ENCODE results near the gene TLE5. TPM values are rescaled to one million over a fixed set of nuclear protein-coding genes. Genes with fewer than 3 reads are reported as not detected.

Gene TLE5
- total and polyA plus RNA-seq, 10 of the 15 experiments (the other 5 are each of a cell fraction or from before 2014, with no cell fraction given): 2.5 to 373 (median 154) TPM

DNA sequence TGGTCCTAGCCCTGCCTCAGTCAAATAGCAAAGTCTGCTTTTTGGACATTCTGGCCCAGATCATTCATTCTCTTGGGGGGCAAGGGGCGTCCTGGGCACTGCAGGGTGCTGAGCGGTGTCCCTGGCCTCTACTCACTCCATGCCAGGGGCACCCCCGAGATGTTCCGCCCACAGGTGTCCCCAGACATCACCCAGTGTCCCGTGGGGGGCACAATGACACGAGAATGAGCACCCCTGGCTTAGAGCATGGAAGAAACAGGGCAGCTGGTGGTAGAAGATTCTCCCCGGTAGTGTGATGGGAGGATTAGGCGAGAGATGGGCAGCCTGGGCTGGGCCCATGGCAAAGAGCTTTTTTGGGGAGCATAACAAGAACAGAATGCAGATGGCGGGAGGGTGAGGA lies 5.3 kb upstream of the TLE5 start:
- H3K9ac ChIP-seq (ENCODE audit: control insufficient read depth, insufficient read depth, low read length): no peak overlapping the region
- ChIA-PET POLR2A (interaction anchor here (0.6 kb wide), 1 partner anchor 175 kb away, joined by 5 read pairs; no protein-coding TSS in a partner anchor), RAD21 (ENCODE audit: unreplicated experiment) (interaction anchor here (1.1 kb wide), 1 partner anchor 117 kb away, joined by 3 read pairs; no protein-coding TSS in a partner anchor), CTCF (interaction anchor here (1.1 to 1.8 kb wide), 3 partner anchors 9 to 117 kb away, joined by 3 to 7 read pairs (median 5); no protein-coding TSS in a partner anchor), SMC1A (ENCODE audit: uncharacterized antibody, unreplicated experiment) (no interaction called here)
- BruUV-seq (replicated peaks): no TSS peak
- no peak overlapping the region for H3K4me2 ChIP-seq (ENCODE audit: control insufficient read depth, insufficient read depth)
- peaks cover 27% of the 10 kb centered on the region for H3K4me1 ChIP-seq (ENCODE audit: control insufficient read depth, insufficient read depth, low read length)
- H3K27me3 ChIP-seq (replicated peaks in 1 of 2; ENCODE audit: control insufficient read depth in 2 of 2, insufficient read depth in 2 of 2, low read length in 1 of 2): no peaks in the 10 kb centered on the region
- H3K79me2 ChIP-seq (ENCODE audit: control insufficient read depth, insufficient read depth, low read length): peaks cover 4% of the 10 kb centered on the region
- in situ Hi-C loops (cut with MboI) (no loop called here), intact Hi-C loops (cut with micrococcal nuclease; ENCODE audit: unreplicated experiment) (no loop called here)
- H4K20me1 ChIP-seq (ENCODE audit: control insufficient read depth, insufficient read depth): no peaks in the 10 kb centered on the region
- FAIRE-seq: no peak
- WGBS (ENCODE audit: insufficient coverage, insufficient replicate concordance, low lambda C conversion rate, missing lambda C conversion rate): 70% methylated on average over 9 of the region's 9 CpGs
- no peak for DNase-seq (ENCODE audit: low read depth, low spot score)
- ATAC-seq: no peak
- no peak overlapping the region for H2AFZ ChIP-seq (ENCODE audit: control insufficient read depth, low read depth, low read length)
- H3K27ac ChIP-seq (ENCODE audit: control insufficient read depth, insufficient read depth): no peak overlapping the region
- no peak overlapping the region for H3K4me3 ChIP-seq
- no peaks in the 10 kb centered on the region for H3K36me3 ChIP-seq (ENCODE audit: control insufficient read depth in 2 of 2, insufficient read depth in 2 of 2, low read length in 1 of 2)
- no peaks in the 10 kb centered on the region; the same call in 2 of the 3 replicates for H3K9me3 ChIP-seq (replicated peaks; ENCODE audit: control insufficient read depth, insufficient read depth, low read length)
- no peak for TF ChIP-seq EP300 (IDR thresholded peaks at IDR 0.05; ENCODE audit: borderline replicate concordance in 1 of 2, control insufficient read depth in 1 of 2, low read depth in 2 of 2, low read length in 2 of 2)
- no peak for TF ChIP-seq POLR2A (IDR thresholded peaks at IDR 0.05; ENCODE audit: low read depth, low read length)
- TF ChIP-seq EGR1 (IDR thresholded peaks at IDR 0.05; ENCODE audit: borderline replicate concordance in 1 of 2, low read depth in 2 of 2, low read length in 2 of 2): no peak
- no peak for TF ChIP-seq MEF2A (IDR thresholded peaks at IDR 0.05; ENCODE audit: insufficient read depth, low read depth, low read length)
- no peak for TF ChIP-seq STAT1 (conservative IDR thresholded peaks at IDR 0.05)
- TF ChIP-seq, protein P1, sequence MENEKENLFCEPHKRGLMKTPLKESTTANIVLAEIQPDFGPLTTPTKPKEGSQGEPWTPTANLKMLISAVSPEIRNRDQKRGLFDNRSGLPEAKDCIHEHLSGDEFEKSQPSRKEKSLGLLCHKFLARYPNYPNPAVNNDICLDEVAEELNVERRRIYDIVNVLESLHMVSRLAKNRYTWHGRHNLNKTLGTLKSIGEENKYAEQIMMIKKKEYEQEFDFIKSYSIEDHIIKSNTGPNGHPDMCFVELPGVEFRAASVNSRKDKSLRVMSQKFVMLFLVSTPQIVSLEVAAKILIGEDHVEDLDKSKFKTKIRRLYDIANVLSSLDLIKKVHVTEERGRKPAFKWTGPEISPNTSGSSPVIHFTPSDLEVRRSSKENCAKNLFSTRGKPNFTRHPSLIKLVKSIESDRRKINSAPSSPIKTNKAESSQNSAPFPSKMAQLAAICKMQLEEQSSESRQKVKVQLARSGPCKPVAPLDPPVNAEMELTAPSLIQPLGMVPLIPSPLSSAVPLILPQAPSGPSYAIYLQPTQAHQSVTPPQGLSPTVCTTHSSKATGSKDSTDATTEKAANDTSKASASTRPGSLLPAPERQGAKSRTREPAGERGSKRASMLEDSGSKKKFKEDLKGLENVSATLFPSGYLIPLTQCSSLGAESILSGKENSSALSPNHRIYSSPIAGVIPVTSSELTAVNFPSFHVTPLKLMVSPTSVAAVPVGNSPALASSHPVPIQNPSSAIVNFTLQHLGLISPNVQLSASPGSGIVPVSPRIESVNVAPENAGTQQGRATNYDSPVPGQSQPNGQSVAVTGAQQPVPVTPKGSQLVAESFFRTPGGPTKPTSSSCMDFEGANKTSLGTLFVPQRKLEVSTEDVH (IDR thresholded peaks at IDR 0.05; ENCODE audit: low read depth, partially characterized antibody): no peak
- TF ChIP-seq, protein P2, sequence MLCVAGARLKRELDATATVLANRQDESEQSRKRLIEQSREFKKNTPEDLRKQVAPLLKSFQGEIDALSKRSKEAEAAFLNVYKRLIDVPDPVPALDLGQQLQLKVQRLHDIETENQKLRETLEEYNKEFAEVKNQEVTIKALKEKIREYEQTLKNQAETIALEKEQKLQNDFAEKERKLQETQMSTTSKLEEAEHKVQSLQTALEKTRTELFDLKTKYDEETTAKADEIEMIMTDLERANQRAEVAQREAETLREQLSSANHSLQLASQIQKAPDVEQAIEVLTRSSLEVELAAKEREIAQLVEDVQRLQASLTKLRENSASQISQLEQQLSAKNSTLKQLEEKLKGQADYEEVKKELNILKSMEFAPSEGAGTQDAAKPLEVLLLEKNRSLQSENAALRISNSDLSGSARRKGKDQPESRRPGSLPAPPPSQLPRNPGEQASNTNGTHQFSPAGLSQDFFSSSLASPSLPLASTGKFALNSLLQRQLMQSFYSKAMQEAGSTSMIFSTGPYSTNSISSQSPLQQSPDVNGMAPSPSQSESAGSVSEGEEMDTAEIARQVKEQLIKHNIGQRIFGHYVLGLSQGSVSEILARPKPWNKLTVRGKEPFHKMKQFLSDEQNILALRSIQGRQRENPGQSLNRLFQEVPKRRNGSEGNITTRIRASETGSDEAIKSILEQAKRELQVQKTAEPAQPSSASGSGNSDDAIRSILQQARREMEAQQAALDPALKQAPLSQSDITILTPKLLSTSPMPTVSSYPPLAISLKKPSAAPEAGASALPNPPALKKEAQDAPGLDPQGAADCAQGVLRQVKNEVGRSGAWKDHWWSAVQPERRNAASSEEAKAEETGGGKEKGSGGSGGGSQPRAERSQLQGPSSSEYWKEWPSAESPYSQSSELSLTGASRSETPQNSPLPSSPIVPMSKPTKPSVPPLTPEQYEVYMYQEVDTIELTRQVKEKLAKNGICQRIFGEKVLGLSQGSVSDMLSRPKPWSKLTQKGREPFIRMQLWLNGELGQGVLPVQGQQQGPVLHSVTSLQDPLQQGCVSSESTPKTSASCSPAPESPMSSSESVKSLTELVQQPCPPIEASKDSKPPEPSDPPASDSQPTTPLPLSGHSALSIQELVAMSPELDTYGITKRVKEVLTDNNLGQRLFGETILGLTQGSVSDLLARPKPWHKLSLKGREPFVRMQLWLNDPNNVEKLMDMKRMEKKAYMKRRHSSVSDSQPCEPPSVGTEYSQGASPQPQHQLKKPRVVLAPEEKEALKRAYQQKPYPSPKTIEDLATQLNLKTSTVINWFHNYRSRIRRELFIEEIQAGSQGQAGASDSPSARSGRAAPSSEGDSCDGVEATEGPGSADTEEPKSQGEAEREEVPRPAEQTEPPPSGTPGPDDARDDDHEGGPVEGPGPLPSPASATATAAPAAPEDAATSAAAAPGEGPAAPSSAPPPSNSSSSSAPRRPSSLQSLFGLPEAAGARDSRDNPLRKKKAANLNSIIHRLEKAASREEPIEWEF (IDR thresholded peaks at IDR 0.05; ENCODE audit: insufficient replicate concordance, low read depth, low read length): no peak
- no peak for TF ChIP-seq RBBP5 (conservative IDR thresholded peaks at IDR 0.05)
- no peak for TF ChIP-seq ZNF207 (IDR thresholded peaks at IDR 0.05; ENCODE audit: borderline replicate concordance)
- TF ChIP-seq, protein P3, sequence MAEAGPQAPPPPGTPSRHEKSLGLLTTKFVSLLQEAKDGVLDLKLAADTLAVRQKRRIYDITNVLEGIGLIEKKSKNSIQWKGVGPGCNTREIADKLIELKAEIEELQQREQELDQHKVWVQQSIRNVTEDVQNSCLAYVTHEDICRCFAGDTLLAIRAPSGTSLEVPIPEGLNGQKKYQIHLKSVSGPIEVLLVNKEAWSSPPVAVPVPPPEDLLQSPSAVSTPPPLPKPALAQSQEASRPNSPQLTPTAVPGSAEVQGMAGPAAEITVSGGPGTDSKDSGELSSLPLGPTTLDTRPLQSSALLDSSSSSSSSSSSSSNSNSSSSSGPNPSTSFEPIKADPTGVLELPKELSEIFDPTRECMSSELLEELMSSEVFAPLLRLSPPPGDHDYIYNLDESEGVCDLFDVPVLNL (IDR thresholded peaks at IDR 0.05; ENCODE audit: low read depth, low read length): no peak
- no peak for TF ChIP-seq NFYA (IDR thresholded peaks at IDR 0.05; ENCODE audit: borderline replicate concordance, low read depth, low read length)
- TF ChIP-seq GABPA (IDR thresholded peaks at IDR 0.05; ENCODE audit: low read depth): no peak

Data from GM12878 (cell line).